ENCODE results near the gene GFPT1.

Gene GFPT1

GRCh38 chr2:69311024-69311416, 76.0 kb downstream of the GFPT1 start:
- Histone ChIP-seq H3K36me3 (ENCODE audit: control insufficient read depth in 2 of 2, insufficient read depth in 1 of 2, low read length in 2 of 2) (no peaks in the 10 kb centered on the region), H3K4me1 (ENCODE audit: control insufficient read depth, insufficient read depth, low read length) (peaks cover 2% of the 10 kb centered on the region; the same call in 1 of the 2 replicates), H3K9me3 (ENCODE audit: control insufficient read depth, insufficient read depth, low read depth, low read length) (no peaks in the 10 kb centered on the region), H3K27ac (ENCODE audit: extremely low read depth, low read depth, low read length) (no peak overlapping the region), H3K4me3 (ENCODE audit: low read depth, low read length) (no peak overlapping the region)
- TF ChIP-seq TRIM28 (IDR thresholded peaks at IDR 0.05; ENCODE audit: borderline replicate concordance, low read length) (no peak), ZBTB1 (tag by site-specific recombination; IDR thresholded peaks at IDR 0.05) (no peak), ZNF670 (tag by site-specific recombination; IDR thresholded peaks at IDR 0.05; ENCODE audit: low read depth) (no peak), ZNF701 (tag by site-specific recombination; IDR thresholded peaks at IDR 0.05) (no peak), ZBTB49 (tag by site-specific recombination; IDR thresholded peaks at IDR 0.05; ENCODE audit: low read depth) (no peak), ZNF510 (tag by site-specific recombination; IDR thresholded peaks at IDR 0.05; ENCODE audit: insufficient replicate concordance) (no peak), ZNF473 (tag by site-specific recombination; IDR thresholded peaks at IDR 0.05) (no peak), CTCF (tag by site-specific recombination; IDR thresholded peaks at IDR 0.05) (no peak), GLI4 (tag by site-specific recombination; IDR thresholded peaks at IDR 0.05) (no peak), AEBP2 (tag by site-specific recombination; IDR thresholded peaks at IDR 0.05; ENCODE audit: borderline replicate concordance) (no peak)
- POLR2A ChIA-PET, result no interaction called here
- CTCF ChIA-PET, result no interaction called here

- peaks cover 2% of the 10 kb centered on the region; the same call in 1 of the 2 replicates for H3K4me1 ChIP-seq (ENCODE audit: control insufficient read depth, insufficient read depth, low read length)
- CTCF ChIA-PET, result interaction anchor here (4.3 kb wide), 1 partner anchor 298 kb away, joined by 25 read pairs; the partner anchor contains the start of gene ANTXR1
- no peaks in the 10 kb centered on the region for H3K36me3 ChIP-seq (ENCODE audit: control insufficient read depth in 2 of 2, insufficient read depth in 1 of 2, low read length in 2 of 2)
- POLR2A ChIA-PET, result no interaction called here
- no peak overlapping the region for H3K27ac ChIP-seq (ENCODE audit: extremely low read depth, low read depth, low read length)
- no peaks in the 10 kb centered on the region for H3K9me3 ChIP-seq (ENCODE audit: control insufficient read depth, insufficient read depth, low read depth, low read length)
- H3K4me3 ChIP-seq (ENCODE audit: low read depth, low read length), result no peak overlapping the region
- TF ChIP-seq ZNF391 (tag by site-specific recombination; IDR thresholded peaks at IDR 0.05; ENCODE audit: borderline replicate concordance, low read depth) (no peak), ZNF221 (tag by site-specific recombination; IDR thresholded peaks at IDR 0.05; ENCODE audit: borderline replicate concordance) (no peak), ZFP3 (tag by site-specific recombination; IDR thresholded peaks at IDR 0.05; ENCODE audit: low read depth) (no peak), ZNF510 (tag by site-specific recombination; IDR thresholded peaks at IDR 0.05; ENCODE audit: insufficient replicate concordance) (no peak), ZNF354C (tag by site-specific recombination; IDR thresholded peaks at IDR 0.05; ENCODE audit: borderline replicate concordance, low read depth) (no peak), HOXA7 (CRISPR knock-in tag; IDR thresholded peaks at IDR 0.05; ENCODE audit: borderline replicate concordance) (no peak), KLF8 (tag by site-specific recombination; IDR thresholded peaks at IDR 0.05) (no peak)
These were observed 76.7 kb downstream of the GFPT1 start for GRCh38 chr2:69310111-69311023.

All from HEK293 (cell line).